Measurements from ENCODE around the gene TAS2R43.

- TF ChIP-seq CTCF (IDR thresholded peaks at IDR 0.05; ENCODE audit: poor library complexity): no peak
- TF ChIP-seq EZH2phosphoT487 (IDR thresholded peaks at IDR 0.05; ENCODE audit: low read depth, severe bottlenecking, unreplicated experiment): no peak
These were observed 16.5 kb downstream of the TAS2R43 start for GRCh38 chr12:11075642-11076041.

Data from hepatocyte (in vitro differentiated cells).